ENCODE data around the gene SUCLG2.
"Not testable (repeated sequence)": the region's sequence is repeated elsewhere in the genome, so short reads cannot be mapped to it uniquely, and the experiment has no call there.

The SUCLG2 gene

GRCh38 chr3:67557848-67558355 is 96.5 kb downstream of the SUCLG2 start:
- DNase-seq: no peak

- no peak for DNase-seq
These were observed 102.9 kb downstream of the SUCLG2 start for GRCh38 chr3:67551361-67552016.

DNA sequence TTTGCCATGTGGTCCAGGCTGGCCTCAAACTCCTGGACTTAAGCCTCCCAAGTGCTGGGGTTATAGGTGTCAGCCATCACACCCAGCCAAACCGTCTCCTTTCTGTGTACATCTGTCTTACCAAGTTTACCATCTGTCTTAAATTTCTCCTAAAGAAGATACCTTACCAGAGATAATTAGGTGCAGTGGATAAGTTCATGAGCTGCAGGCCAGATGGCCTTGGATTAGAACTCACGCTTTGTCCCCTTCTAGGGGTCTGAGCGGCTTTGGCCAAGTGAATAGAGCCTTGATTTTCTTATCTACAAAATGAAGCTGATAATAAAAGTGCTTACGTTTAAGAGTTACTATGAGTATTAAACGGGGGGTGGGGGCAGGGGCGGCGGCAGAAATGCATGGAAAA is 103.9 kb downstream of the SUCLG2 start:
- no peak for DNase-seq

DNA sequence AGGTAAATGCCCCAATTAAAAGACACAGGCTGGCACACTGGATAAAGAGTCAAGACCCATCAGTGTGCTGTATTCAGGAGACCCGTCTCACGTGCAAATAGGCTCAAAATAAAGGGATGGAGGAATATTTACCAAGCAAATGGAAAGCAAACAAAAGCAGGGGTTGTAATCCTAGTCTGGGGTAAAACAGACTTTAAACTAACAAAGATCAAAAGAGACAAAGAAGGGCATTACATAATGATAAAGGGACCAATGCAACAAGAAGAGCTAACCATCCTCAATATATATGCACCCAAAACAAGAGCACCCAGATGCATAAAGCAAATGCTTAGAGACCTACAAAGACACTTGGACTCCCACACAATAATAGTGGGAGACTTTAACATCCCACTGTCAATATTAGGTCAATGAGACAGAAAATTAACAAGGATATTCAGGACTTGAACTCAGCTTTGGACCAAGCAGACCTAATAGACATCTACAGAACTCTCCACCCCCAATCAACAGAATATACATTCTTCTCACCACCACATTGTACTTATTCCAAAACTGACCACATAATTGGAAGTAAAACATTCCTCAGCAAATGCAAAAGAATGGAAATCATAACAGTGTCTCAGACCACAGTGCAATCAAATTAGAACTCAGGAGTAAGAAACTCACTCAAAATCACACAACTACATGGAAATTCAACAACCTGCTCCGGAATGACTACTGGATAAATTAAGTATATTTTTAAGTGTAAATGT is 111.7 kb downstream of the SUCLG2 start:
- DNase-seq: not testable (repeated sequence)

- no peak for DNase-seq
These were observed 114.1 kb downstream of the SUCLG2 start for GRCh38 chr3:67540198-67540894.

GRCh38 chr3:67537203-67537602 is 117.2 kb downstream of the SUCLG2 start:
- DNase-seq: not testable (repeated sequence)

DNA sequence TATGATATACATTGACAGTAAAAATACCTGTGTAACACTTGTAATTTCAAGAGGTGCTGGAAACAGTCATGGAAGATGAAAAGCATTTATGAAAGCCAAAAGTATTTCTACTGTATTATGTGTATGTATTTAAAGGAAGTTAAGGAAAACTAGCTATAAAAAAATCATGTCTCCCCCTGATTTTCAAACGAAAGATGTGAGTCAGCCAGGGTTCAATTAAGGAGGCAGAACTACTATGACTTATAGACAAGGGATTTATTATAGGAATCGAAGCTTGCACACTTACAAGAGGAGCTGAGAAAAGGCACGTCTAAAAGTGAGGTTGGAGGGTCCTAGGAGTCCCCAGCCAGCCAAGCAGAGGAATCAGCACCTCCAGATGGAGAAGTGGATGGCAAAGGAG is 119.4 kb downstream of the SUCLG2 start:
- DNase-seq: no peak

GRCh38 chr3:67534594-67534993 is 119.8 kb downstream of the SUCLG2 start:
- no peak for DNase-seq

DNA sequence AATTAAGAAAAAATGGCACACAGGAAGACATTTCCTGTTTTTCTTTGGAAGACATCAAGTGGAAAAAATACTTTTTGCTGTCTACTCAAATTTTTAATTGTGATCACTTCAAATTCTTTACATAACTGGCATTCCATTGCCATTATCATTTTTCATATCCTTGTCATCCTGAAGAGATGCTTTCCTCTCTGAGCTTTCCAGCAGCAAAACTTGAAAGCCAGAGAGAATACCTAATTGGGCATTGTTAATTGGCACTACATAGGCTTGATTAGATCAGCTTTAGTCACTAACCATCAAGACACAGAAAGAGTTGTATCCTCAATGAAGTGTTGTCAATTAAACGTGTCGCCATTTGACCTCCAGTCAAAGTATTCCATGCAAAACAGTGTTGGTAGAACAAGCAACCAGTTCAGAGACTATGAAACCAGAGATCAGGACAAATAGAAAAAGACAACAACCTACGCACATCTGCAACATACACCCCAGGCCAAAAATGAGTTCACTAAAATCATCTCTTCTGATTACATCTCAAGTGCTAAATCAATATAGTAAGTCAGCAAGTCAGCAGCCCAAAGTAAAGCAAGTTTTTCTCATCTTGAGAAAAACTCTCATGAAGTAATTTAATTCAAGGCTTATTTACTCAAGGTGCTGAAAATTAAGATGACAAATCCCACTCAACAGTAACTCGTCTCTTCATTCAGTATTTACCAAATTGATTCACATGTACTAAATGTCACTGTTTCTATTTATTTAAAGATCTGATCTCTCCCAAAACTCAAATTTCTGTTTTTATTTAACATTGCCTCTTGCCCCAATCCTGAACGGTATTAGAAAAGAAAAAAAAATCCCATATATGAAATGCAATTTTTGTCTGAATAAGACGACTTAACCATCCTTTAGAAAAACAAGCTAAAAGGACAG is 123.0 kb downstream of the SUCLG2 start:
- DNase-seq: no peak

GRCh38 chr3:67529915-67530314 is 124.5 kb downstream of the SUCLG2 start:
- DNase-seq: no peak

DNA sequence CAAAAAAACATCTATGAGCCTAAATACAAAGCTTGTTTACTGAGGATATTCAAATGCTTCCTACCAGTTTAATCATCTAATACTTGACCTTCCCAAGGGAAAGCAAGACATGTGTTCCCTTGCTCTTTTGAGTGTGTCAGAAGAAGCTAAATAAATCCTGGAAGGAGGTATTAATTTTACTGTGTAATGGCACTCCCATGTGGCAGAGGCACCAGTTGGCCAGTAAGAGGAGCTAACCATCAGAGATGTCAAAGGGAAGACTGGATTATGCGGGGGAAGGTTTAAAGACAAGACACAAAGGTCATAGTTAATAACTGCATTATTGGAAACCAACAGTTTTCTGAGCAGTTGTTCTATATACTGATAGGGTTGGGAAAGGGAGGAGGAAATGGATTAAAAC is 125.1 kb downstream of the SUCLG2 start:
- DNase-seq: no peak

DNA sequence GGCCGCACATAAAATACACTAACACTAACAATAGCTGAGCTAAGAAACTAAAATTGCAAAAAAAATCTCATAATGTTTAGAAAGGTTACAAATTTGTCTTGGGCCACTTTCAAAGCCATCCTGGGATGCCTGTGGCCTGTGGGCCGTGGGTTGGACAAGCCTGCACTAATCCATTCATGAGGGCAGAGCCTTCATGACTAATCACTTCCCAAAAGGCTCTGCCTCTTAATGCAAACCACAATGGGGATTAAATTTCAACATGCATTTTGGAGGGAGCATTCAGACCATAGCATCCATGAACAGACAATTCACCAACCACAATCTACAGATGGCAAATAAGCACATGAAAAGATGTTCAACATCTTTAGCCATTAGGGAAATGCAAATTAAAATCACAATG is 128.2 kb downstream of the SUCLG2 start:
- no peak for DNase-seq

GRCh38 chr3:67524046-67524445 is 130.4 kb downstream of the SUCLG2 start:
- no peak for DNase-seq

- DNase-seq: no peak
These were observed 132.3 kb downstream of the SUCLG2 start for GRCh38 chr3:67522081-67522480.

DNA sequence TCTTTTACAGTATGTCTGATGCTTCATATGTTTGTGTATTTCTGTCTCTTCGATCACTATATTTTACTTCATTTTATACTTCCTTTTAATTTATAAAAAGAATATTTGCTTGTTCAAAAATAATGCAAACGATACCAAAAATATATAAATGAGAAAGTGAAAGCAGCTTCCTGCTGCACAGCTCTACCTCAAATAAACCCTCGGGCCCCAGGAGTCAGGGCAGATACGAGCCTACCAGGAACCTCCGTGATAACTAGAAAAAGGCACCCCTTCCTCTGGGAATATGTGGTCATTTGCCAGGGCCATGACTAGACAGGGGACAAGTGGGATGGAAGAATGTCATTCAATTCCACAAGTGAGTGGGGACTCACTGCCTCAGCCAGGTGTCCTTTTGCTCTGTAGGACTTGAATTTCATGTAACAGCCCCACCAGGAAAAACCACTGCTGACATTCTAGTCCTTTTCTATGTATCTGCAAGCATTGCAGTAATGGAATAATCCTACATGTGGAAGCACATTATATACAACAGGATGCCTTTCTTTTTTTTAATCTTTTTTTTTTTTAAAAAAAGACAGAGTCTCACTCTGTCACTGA is 133.3 kb downstream of the SUCLG2 start:
- DNase-seq: no peak

DNA sequence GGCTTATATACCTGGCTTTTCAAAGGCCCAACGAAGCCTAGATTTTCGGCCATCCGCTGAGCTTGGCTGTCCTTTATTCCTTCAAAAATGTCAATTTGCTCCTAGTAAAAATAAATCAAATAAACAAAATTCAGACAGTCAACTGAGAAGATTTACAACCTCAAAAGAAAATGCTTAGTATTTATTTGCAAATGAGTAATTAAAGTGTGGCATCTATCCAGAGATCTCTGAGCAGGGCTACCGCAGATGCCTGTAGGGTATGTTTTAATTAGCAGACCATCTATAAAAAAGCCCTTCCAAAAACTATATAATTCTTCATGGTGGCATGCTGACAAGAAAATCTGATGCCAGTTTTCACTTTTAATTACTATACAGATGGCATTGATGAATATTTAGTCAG is 136.2 kb downstream of the SUCLG2 start:
- DNase-seq: no peak

GRCh38 chr3:67517781-67518180 is 136.6 kb downstream of the SUCLG2 start:
- DNase-seq: no peak

DNA sequence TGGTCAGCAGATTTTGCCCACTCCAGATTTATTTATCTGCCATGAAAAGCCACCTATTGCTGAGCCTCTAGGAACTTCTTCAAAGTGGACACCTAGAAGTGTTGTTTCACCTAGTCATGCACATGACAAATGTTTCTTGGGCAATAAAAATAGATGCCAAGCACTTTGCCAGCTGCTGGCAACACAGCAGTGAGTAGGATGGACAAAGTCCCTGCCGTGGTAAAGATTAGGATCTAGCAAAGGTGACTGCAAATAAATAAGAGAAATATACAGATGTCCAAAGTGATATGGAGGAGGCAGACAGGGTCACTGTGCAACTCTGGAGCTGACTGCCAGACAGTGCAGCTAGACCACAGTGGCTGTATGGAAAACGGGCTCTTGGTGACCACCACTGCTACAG is 137.9 kb downstream of the SUCLG2 start:
- no peak for DNase-seq

GRCh38 chr3:67515778-67516177 is 138.6 kb downstream of the SUCLG2 start:
- no peak for DNase-seq

GRCh38 chr3:67509471-67510075 is 144.8 kb downstream of the SUCLG2 start:
- no peak for DNase-seq

GRCh38 chr3:67507584-67507983 is 146.8 kb downstream of the SUCLG2 start:
- DNase-seq: no peak

- no peak for DNase-seq
These were observed 153.7 kb downstream of the SUCLG2 start for GRCh38 chr3:67500709-67501108.

All from cerebellar nuclear complex (tissue), 1 donor.